ENCODE data around the gene CABLES2. TPM values are rescaled to one million over a fixed set of nuclear protein-coding genes. Genes with fewer than 3 reads are reported as not detected.

CABLES2 gene
- total RNA-seq, 1 experiment from 2014 or later: 7.2 TPM

GRCh38 chr20:62350629-62351422 lies 56.3 kb downstream of the CABLES2 start:
- DNase-seq (ENCODE audit: low read depth): no peak

GRCh38 chr20:62350098-62350628 lies 56.9 kb downstream of the CABLES2 start:
- DNase-seq (ENCODE audit: low read depth): no peak

DNA sequence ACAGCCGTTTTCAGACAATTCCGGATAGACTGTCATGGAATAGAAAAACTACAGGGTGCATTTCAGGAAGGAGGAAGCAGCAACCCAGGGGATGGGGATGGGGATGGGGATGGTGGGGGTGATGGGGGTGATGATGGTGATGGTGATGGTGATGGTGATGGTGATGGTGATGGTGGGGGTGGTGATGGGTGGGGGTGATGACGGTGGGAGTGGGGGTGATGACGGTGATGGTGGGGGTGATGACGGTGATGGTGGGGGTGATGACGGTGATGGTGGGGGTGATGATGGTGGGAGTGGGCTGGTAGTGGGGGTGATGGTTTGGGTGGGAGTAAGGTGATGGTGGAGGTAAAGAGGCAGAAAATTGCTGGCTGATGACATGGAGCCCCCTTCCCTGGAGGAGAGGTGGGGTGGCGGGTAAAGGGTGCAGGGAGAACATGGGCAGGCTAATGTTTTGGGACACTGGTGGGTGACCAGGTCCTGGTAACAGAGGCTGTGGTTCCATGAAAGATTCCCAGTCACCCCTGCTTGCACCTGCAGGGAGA lies 57.5 kb downstream of the CABLES2 start:
- DNase-seq (ENCODE audit: low read depth): no peak

DNA sequence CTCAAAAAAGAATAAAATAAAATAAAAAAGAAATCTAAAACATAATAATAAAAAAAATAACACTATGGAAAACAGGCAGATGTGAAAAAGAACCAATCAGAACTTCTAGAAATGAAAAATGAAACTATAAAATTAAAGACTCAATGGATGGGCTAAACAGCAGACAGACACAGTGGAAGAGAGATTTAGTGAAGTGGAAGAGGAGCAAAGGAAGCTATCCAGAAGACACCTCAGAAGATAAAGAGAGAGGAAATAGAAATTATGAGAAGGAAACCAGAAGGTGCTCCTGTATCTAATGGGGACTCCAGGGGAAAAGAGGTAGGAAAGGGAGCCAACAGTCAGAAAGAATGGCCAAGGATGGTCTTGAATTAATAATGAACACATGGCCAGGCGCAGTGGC lies 58.5 kb downstream of the CABLES2 start:
- no peak for DNase-seq (ENCODE audit: low read depth)

DNA sequence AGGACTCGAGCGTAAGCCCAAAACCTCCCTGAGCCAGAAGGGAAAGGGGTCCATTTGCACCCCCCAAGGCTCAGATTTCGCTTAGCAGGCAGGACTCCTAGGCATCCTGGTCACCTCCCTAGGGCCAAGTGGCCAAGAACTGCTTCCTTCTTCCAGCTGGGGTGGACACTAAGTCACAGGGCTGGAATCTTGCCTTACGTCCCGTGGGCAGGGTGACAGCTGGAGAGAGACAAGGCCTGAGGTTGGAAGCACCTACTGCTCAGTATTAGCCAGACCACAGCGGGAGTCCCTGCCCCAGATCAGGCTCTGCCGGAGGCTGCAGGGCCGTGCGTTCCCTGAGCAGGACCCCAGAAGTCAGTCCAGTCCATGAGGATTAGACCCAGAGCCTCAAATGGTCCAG lies 59.6 kb downstream of the CABLES2 start:
- DNase-seq (ENCODE audit: low read depth): no peak

DNA sequence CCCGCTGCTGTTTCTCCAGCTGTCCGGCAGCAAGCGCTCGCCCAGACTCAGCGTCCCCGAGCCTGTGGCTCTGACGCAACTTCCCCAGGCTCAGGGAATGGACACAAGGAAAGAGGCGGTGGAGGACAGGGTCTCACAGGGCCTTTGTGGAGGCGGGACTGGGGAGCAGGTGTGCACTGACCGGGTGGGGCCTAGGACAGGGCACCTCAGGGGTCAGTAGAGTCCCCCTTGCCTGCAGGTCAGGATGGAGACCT lies 60.0 kb downstream of the CABLES2 start:
- no peak for DNase-seq (ENCODE audit: low read depth)

- DNase-seq (ENCODE audit: low read depth): no peak
Observed at GRCh38 chr20:62346398-62347150, 60.5 kb downstream of the CABLES2 start.

DNA sequence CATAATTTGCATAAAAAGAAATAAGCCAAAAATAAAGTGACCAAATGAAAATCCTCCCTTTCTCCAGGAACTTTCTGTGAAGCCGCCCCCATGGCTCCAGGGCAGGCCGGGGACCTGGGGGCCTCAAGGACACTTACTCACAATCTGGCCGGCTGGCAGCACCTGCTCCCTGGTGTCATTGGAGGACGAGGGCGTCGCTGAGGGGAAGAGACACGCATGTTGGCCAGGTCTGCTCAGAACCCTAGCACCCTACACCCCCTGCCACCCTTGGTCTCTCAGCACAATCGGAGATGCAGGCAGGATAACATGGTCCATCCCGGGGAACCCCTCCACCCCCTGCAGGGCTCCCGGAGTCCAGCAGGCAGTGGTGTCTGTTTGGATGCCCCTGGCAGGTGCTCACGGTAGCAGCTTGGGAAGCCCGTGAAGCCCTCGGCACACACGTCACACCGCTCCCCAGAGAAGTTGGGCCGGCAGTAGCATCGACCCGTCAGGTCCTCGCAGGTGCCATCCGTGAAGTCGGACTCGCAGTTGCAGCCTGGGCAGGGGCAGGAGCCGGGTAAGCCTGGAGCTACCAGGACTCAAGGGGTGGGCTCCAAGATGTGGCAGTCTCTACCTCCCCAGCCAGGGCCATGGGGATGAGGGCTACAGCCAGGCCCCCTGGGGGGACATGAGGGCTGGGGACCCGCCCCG lies 61.3 kb downstream of the CABLES2 start:
- DNase-seq (ENCODE audit: low read depth): no peak

- no peak for DNase-seq (ENCODE audit: low read depth)
Observed at GRCh38 chr20:62344782-62345181, 62.3 kb downstream of the CABLES2 start.

DNA sequence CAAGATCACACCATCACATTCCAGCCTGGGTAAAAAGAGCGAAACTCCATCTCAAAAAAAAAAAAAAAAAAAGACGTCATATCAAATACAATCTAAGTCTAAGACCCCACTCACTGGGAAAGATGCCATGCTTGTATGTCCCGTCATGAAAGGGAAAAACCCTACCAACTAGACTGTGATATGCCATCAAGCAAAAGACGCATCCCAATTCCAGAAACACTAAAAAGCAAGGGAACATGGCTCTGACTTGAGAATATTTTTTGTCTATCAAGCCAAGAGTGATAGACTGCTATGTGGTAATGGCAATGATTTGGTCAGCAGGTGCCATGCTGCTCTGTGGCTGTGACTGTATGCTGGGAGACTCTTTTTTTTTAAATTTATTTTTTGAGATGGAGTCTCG lies 63.0 kb downstream of the CABLES2 start:
- DNase-seq (ENCODE audit: low read depth): no peak

DNA sequence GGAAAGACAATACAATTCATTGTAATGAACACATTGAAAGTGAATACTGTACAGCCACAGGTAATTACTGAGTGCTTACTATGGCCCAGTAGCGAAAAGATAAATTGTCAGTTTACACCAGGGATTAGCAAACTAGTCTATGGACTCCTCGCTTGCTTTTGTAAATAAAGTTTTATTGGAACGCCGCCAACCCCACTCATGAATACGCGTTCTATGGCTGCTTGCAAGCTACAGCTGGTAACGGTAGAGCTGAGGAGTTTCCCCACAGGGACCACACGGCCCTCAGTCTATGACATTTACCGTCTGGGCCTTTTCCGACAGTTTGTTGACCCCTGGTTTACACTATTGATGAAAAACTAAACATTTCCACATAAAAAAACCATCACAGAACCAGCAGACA lies 64.2 kb downstream of the CABLES2 start:
- DNase-seq (ENCODE audit: low read depth): no peak

DNA sequence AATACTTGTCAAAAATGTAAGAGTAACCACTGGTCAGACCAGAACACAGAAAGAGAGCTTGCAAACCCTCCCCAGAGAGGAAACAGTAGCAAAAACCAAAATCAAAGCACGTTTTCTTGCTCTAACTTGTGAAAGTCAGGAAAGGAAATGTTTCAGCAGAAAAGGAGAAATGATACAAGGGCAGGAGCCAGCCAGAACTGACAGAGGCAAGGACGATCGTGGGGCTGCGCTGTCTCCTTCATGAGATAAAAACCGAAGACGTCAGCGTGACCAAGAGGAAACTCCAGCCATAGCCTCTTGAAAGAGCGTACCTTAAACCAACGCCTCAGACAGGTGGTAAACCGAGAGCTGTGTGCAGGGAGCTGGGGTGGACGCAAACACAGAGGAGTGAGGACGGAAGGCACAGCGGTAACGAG lies 67.4 kb downstream of the CABLES2 start:
- DNase-seq (ENCODE audit: low read depth): no peak

Other genes with a start within 250 kb of the CABLES2 start
- gene MTG2, start 224.3 kb downstream of the CABLES2 start, total RNA-seq (2014; rRNA removed): 20.2 and 27.7 TPM in 2 replicates
- not detected in 2 replicates for gene HRH3, start 187.0 kb downstream of the CABLES2 start, total RNA-seq (2014; rRNA removed)
- 11.3 and 12.7 TPM in 2 replicates for gene OSBPL2, start 168.8 kb downstream of the CABLES2 start, total RNA-seq (2014; rRNA removed)
- 204 and 234 TPM in 2 replicates for gene ADRM1, start 104.3 kb downstream of the CABLES2 start, total RNA-seq (2014; rRNA removed)
- 7.2 and 29.2 TPM in 2 replicates for gene LAMA5, start 40.0 kb downstream of the CABLES2 start, total RNA-seq (2014; rRNA removed)
- gene RPS21, start 20.2 kb downstream of the CABLES2 start, total RNA-seq (2014; rRNA removed): 1,447 and 2,174 TPM in 2 replicates
- gene RBBP8NL, start 20.3 kb upstream of the CABLES2 start, total RNA-seq (2014; rRNA removed): not detected in 2 replicates
- gene GATA5, start 68.7 kb upstream of the CABLES2 start, total RNA-seq (2014; rRNA removed): not detected in 2 replicates
- gene SLCO4A1, start 235.2 kb upstream of the CABLES2 start, total RNA-seq (2014; rRNA removed): 0.06 and 0.17 TPM in 2 replicates

Data from LHCN-M2 (cell line).